ENCODE results near the gene GATA3. TPM values are rescaled to one million over a fixed set of nuclear protein-coding genes. Genes with fewer than 3 reads are reported as not detected.

The GATA3 gene
- total and polyA plus RNA-seq, 2 experiments from 2014 or later, result 0.23 TPM; not detected in 1

GRCh38 chr10:8044331-8044907, 10.1 kb upstream of the GATA3 start:
- DNase-seq (ENCODE audit: low spot score), result peak; percentile 11
- ATAC-seq, result no peak
- Histone ChIP-seq H3K27ac (ENCODE audit: low read depth) (no peak overlapping the region), H3F3A (replicated peaks; ENCODE audit: low read depth) (peaks cover 39% of the 10 kb centered on the region), H3K4me3 (peak overlapping the region; percentile 56), H4K20me1 (replicated peaks; ENCODE audit: insufficient read depth) (peaks cover 30% of the 10 kb centered on the region; the same call in 1 of the 2 replicates), H2AFZ (no peak overlapping the region), H3K9me2 (ENCODE audit: insufficient read depth) (no peaks in the 10 kb centered on the region), H3K27me3 (ENCODE audit: insufficient read depth) (peaks cover 100% of the 10 kb centered on the region), H3K4me1 (ENCODE audit: insufficient read depth) (peaks cover 87% of the 10 kb centered on the region), H3K79me2 (replicated peaks; ENCODE audit: insufficient read depth) (no peaks in the 10 kb centered on the region), H3K36me3 (ENCODE audit: insufficient read depth) (no peaks in the 10 kb centered on the region), H3K4me2 (peak overlapping the region; percentile 87)
- Mint-ChIP-seq H3K4me1 (peaks cover 79% of the 10 kb centered on the region), H3K36me3 (ENCODE audit: low read depth) (no peaks in the 10 kb centered on the region; the same call in 2 of the 3 replicates), H3K27me3 (ENCODE audit: insufficient read depth, low read depth, poor library complexity) (peaks cover 99% of the 10 kb centered on the region), H3K9me3 (peaks cover 3% of the 10 kb centered on the region; the same call in 1 of the 3 replicates), H3K4me3 (peak overlapping the region; percentile 72), H3K27ac (no peak overlapping the region)
- no peak for TF ChIP-seq ETS1 (IDR thresholded peaks at IDR 0.05)
- TF ChIP-seq EZH2 (IDR thresholded peaks at IDR 0.05; ENCODE audit: low read depth, unreplicated experiment), result peak; percentile 83
- TF ChIP-seq EZH2phosphoT487 (IDR thresholded peaks at IDR 0.05; ENCODE audit: unreplicated experiment), result no peak
- no peak for TF ChIP-seq CREB1 (CRISPR knock-in tag; IDR thresholded peaks at IDR 0.05; ENCODE audit: low read depth)

GRCh38 chr10:8044908-8045725, 9.4 kb upstream of the GATA3 start:
- peak overlapping the region; percentile 72 for H3K4me3 Mint-ChIP-seq
- peak overlapping the region; percentile 87 for H3K4me2 ChIP-seq

More at GRCh38 chr10:8044908-8045725, 9.4 kb upstream of the GATA3 start:
- no peaks in the 10 kb centered on the region for H3K79me2 ChIP-seq (replicated peaks; ENCODE audit: insufficient read depth)
- Mint-ChIP-seq H3K4me1 (peaks cover 72% of the 10 kb centered on the region), H3K9me3 (peaks cover 3% of the 10 kb centered on the region; the same call in 1 of the 3 replicates), H3K36me3 (ENCODE audit: low read depth) (no peaks in the 10 kb centered on the region; the same call in 2 of the 3 replicates), H3K27ac (no peak overlapping the region), H3K27me3 (ENCODE audit: insufficient read depth, low read depth, poor library complexity) (peaks cover 98% of the 10 kb centered on the region)
- H4K20me1 ChIP-seq (replicated peaks; ENCODE audit: insufficient read depth), result peaks cover 30% of the 10 kb centered on the region; the same call in 1 of the 2 replicates
- DNase-seq (ENCODE audit: low spot score), result peak; percentile 82
- H3K4me3 ChIP-seq, result peak overlapping the region; percentile 56
- H2AFZ ChIP-seq, result peak overlapping the region; percentile 74
- peaks cover 100% of the 10 kb centered on the region for H3K27me3 ChIP-seq (ENCODE audit: insufficient read depth)
- H3K4me1 ChIP-seq (ENCODE audit: insufficient read depth), result peaks cover 81% of the 10 kb centered on the region
- TF ChIP-seq EZH2phosphoT487 (IDR thresholded peaks at IDR 0.05; ENCODE audit: unreplicated experiment), result peak; percentile 85
- TF ChIP-seq ZNF462 (CRISPR knock-in tag; IDR thresholded peaks at IDR 0.05), result no peak
- peak; percentile 94 for TF ChIP-seq EZH2 (IDR thresholded peaks at IDR 0.05; ENCODE audit: low read depth, unreplicated experiment)
- TF ChIP-seq NANOG (IDR thresholded peaks at IDR 0.05; ENCODE audit: borderline replicate concordance), result no peak
- H3K9me2 ChIP-seq (ENCODE audit: insufficient read depth), result no peaks in the 10 kb centered on the region
- ATAC-seq, result peak; percentile 21
- H3K27ac ChIP-seq (ENCODE audit: low read depth), result no peak overlapping the region
- no peaks in the 10 kb centered on the region for H3K36me3 ChIP-seq (ENCODE audit: insufficient read depth)
- H3F3A ChIP-seq (replicated peaks; ENCODE audit: low read depth), result peaks cover 40% of the 10 kb centered on the region

All from GM23338 (cell line).